ENCODE results near the gene ACVR1B. TPM values are rescaled to one million over a fixed set of nuclear protein-coding genes. Genes with fewer than 3 reads are reported as not detected.

ACVR1B gene
- total RNA-seq, 1 donor from 2014 or later = 23.6 TPM

DNA sequence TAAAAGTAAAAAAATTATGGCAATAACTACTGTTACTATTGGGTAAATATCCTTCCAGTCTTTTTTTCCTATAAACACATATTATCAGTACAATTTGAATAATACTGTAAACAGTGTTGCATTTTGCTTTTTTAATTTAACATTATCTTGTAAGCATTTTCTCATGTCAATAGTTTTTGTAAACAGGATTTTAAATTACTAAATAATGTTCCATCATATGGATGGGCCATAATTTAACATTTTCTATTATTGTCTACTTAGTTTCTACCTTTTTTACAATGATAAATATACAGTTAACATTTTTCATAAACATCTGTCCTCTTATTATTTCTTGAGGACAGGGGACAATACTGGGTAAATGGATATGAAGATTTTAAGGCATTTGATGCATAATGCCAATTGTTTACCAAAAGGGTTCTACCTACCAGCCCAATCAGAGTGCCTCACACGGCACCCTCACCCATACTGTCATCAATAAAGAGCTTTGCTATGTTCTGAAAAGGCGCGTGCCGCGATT lies 759 bp upstream of the ACVR1B start:
- H3K27ac ChIP-seq = peak overlapping the region; percentile 74
- no peaks in the 10 kb centered on the region for H3K36me3 ChIP-seq
- TF ChIP-seq, protein P1, sequence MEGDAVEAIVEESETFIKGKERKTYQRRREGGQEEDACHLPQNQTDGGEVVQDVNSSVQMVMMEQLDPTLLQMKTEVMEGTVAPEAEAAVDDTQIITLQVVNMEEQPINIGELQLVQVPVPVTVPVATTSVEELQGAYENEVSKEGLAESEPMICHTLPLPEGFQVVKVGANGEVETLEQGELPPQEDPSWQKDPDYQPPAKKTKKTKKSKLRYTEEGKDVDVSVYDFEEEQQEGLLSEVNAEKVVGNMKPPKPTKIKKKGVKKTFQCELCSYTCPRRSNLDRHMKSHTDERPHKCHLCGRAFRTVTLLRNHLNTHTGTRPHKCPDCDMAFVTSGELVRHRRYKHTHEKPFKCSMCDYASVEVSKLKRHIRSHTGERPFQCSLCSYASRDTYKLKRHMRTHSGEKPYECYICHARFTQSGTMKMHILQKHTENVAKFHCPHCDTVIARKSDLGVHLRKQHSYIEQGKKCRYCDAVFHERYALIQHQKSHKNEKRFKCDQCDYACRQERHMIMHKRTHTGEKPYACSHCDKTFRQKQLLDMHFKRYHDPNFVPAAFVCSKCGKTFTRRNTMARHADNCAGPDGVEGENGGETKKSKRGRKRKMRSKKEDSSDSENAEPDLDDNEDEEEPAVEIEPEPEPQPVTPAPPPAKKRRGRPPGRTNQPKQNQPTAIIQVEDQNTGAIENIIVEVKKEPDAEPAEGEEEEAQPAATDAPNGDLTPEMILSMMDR (IDR thresholded peaks at IDR 0.05) = no peak
- no peak for TF ChIP-seq POLR2A (IDR thresholded peaks at IDR 0.05)
- no peak for TF ChIP-seq POLR2AphosphoS5 (IDR thresholded peaks at IDR 0.05; ENCODE audit: insufficient read depth in 1 of 2, low read depth in 1 of 2)
- H3K4me1 ChIP-seq = peaks cover 36% of the 10 kb centered on the region
- no peaks in the 10 kb centered on the region for H3K27me3 ChIP-seq
- DNase-seq (ENCODE audit: extremely low spot score in 2 of 2) = no peak
- no peaks in the 10 kb centered on the region for H3K9me3 ChIP-seq
- intact Hi-C loops (cut with DNase I) = no loop called here
- peak overlapping the region; percentile 72 to 91 for H3K4me3 ChIP-seq

- Histone ChIP-seq H3K27ac (peak overlapping the region; percentile 92), H3K36me3 (no peaks in the 10 kb centered on the region), H3K9me3 (no peaks in the 10 kb centered on the region), H3K4me3 (peak overlapping the region; percentile 83 to 91), H3K4me1 (peaks cover 41% of the 10 kb centered on the region), H3K27me3 (no peaks in the 10 kb centered on the region)
- DNase-seq (ENCODE audit: extremely low spot score in 2 of 2) = peak in 1 of 2 donors; percentile 88
- intact Hi-C loops (cut with DNase I) = no loop called here
- TF ChIP-seq POLR2A (IDR thresholded peaks at IDR 0.05) (no peak), POLR2AphosphoS5 (IDR thresholded peaks at IDR 0.05; ENCODE audit: insufficient read depth in 1 of 2, low read depth in 1 of 2) (peak in 1 of 2 donors; percentile 38)
- TF ChIP-seq, protein P1 (IDR thresholded peaks at IDR 0.05) = no peak
These were observed 584 bp downstream of the ACVR1B start for GRCh38 chr12:51951843-51952722.

DNA sequence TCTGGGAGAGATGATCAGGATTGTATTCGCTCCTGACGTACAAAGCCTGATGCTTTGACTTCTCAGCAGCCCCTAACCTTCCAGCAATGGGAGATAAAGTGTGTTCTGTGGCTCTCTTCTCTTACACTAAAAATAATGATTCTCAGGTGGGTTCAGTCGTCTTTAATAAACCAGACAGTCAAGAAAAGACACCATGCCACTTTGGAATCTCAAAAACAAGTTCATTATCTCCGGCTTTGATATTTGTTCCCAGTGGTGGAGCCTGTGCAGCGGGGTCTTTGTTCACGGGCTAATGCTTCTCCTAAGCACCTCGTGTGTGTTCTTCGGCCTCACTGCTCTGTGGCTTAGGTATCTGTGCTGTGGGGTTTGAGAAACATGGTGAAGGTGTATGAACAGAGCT lies 1.6 kb downstream of the ACVR1B start:
- peaks cover 48% of the 10 kb centered on the region for H3K4me1 ChIP-seq

GRCh38 chr12:51953864-51954263 lies 2.4 kb downstream of the ACVR1B start:
- H3K4me3 ChIP-seq = peak overlapping the region; percentile 15 to 91
- peaks cover 52% of the 10 kb centered on the region for H3K4me1 ChIP-seq
- intact Hi-C loops (cut with DNase I) = no loop called here
- H3K27ac ChIP-seq = peak overlapping the region; percentile 92
- H3K9me3 ChIP-seq = no peaks in the 10 kb centered on the region
- peak in 1 of 2 donors; percentile 64 for DNase-seq (ENCODE audit: extremely low spot score in 2 of 2)
- no peaks in the 10 kb centered on the region for H3K36me3 ChIP-seq
- TF ChIP-seq POLR2A (IDR thresholded peaks at IDR 0.05) (no peak), POLR2AphosphoS5 (IDR thresholded peaks at IDR 0.05; ENCODE audit: insufficient read depth in 1 of 2, low read depth in 1 of 2) (no peak)
- TF ChIP-seq, protein P1 (IDR thresholded peaks at IDR 0.05) = no peak
- H3K27me3 ChIP-seq = no peaks in the 10 kb centered on the region

More for the DNA sequence above, 1.6 kb downstream of the ACVR1B start:
- peak in 1 of 2 donors; percentile 72 for DNase-seq (ENCODE audit: extremely low spot score in 2 of 2)
- TF ChIP-seq, protein P1 (IDR thresholded peaks at IDR 0.05) = no peak
- no peak for TF ChIP-seq POLR2A (IDR thresholded peaks at IDR 0.05)
- no peak for TF ChIP-seq POLR2AphosphoS5 (IDR thresholded peaks at IDR 0.05; ENCODE audit: insufficient read depth in 1 of 2, low read depth in 1 of 2)
- Histone ChIP-seq H3K36me3 (no peaks in the 10 kb centered on the region), H3K4me3 (peak overlapping the region; percentile 83 to 91), H3K27me3 (no peaks in the 10 kb centered on the region), H3K9me3 (no peaks in the 10 kb centered on the region), H3K27ac (peak overlapping the region; percentile 92)
- intact Hi-C loops (cut with DNase I) = no loop called here

All from vagina (tissue), 2 donors.